Panc1 (cell line): ENCODE data around the gene TGFBRAP1. TPM values are rescaled to one million over a fixed set of nuclear protein-coding genes. Genes with fewer than 3 reads are reported as not detected.

ENCODE experiments used
- ATAC-seq: fragments of 200-7000 bp; cut with Tn5 transposase; 2 replicates; pipeline ENCODE4 v1.9.1; 2020; ENCODE audit warnings: mild to moderate bottlenecking, moderate library complexity
- BruUV-seq: library from RNA; stranded (reverse); fragments of 400-500 nt; replicated peaks from 2 replicates; lab custom pipeline; 2021; lab: Mats Ljungman, UMichigan
- CTCF ChIA-PET: fragments of 300-600 bp; sonication (Branson Sonifier 250); formaldehyde crosslinking; loops from one replicate; lab custom pipeline; 2022; ENCODE audit warnings: antibody characterized with exemption; lab: Charles Lee
- POLR2A ChIA-PET: fragments of 300-600 bp; sonication (Branson Sonifier 250); formaldehyde crosslinking; loops from one replicate; lab custom pipeline; 2022; ENCODE audit warnings: antibody characterized with exemption; lab: Charles Lee
- DNase-seq: peaks from one replicate; pipeline ENCODE4 v3.0.0-alpha.2; 2010; ENCODE audit warnings: low read depth, low spot score
- H3K27ac ChIP-seq: 2 replicates; pipeline ENCODE4 v1.5.1; 2011; ENCODE audit warnings: mild to moderate bottlenecking, low read length, inconsistent platforms
- H3K27me3 ChIP-seq: fragments of 200-500 bp; sonication (Bioruptor generic); 2 replicates; pipeline ENCODE4 v1.6.0; 2014; ENCODE audit warnings: low read length, inconsistent platforms; ENCODE audit not compliant: control insufficient read depth, insufficient read depth
- H3K36me3 ChIP-seq: fragments of 200-500 bp; sonication (Bioruptor generic); 2 replicates; pipeline ENCODE4 v1.5.1; 2014; ENCODE audit warnings: inconsistent platforms, mild to moderate bottlenecking, low read length, moderate library complexity; ENCODE audit not compliant: control insufficient read depth, insufficient read depth
- H3K4me1 ChIP-seq: 2 replicates; pipeline ENCODE4 v1.5.1; 2011; ENCODE audit warnings: inconsistent platforms, mild to moderate bottlenecking, low read length, moderate library complexity; ENCODE audit not compliant: control insufficient read depth, insufficient read depth
- H3K4me3 ChIP-seq, 2 experiments: 2 replicates each; pipeline ENCODE4 v1.5.1; 2011 to 2012; ENCODE audit warnings: low read depth in 2 of 2, low read length in 2 of 2, mild to moderate bottlenecking in 2 of 2, inconsistent platforms in 1 of 2, moderate library complexity in 1 of 2
- H3K9me3 ChIP-seq: fragments of 200-500 bp; sonication (Bioruptor generic); 2 replicates; pipeline ENCODE4 v1.5.1; 2014; ENCODE audit warnings: low read depth, mild to moderate bottlenecking, inconsistent platforms, low read length, moderate library complexity; ENCODE audit not compliant: control insufficient read depth, insufficient read depth
- POLR2AphosphoS5 ChIP-seq: IDR thresholded peaks from 2 replicates; pipeline ENCODE4 v1.6.1; 2012; ENCODE audit warnings: mild to moderate bottlenecking, low read depth, low read length, moderate library complexity
- REST ChIP-seq, 2 experiments: IDR thresholded peaks; 2 replicates each; pipeline ENCODE4 v1.6.1; 2011 to 2012; ENCODE audit warnings: low read depth in 2 of 2, control low read depth in 1 of 2, low read length in 1 of 2, mild to moderate bottlenecking in 1 of 2, moderate library complexity in 1 of 2; ENCODE audit not compliant: insufficient read depth in 1 of 2
- SIN3A ChIP-seq: IDR thresholded peaks from 2 replicates; pipeline ENCODE4 v1.6.1; 2012; ENCODE audit warnings: low read depth, mild to moderate bottlenecking, low read length, moderate library complexity, borderline replicate concordance; ENCODE audit not compliant: insufficient read depth
- TCF7L2 ChIP-seq: IDR thresholded peaks from 2 replicates; pipeline ENCODE4 v1.6.1; 2011; ENCODE audit warnings: mild to moderate bottlenecking, low read depth, low read length, inconsistent platforms
- in situ Hi-C: cut with HindIII; loops from 2 replicates; pipeline ENCODE4 v1.10.0; 2016; ENCODE audit warnings: low sequenced_read_pairs, low pct_unique_long_range_greater_than_20kb
- intact Hi-C: fragments of 100-400 bp; cut with micrococcal nuclease; formaldehyde crosslinking; loops from one replicate; pipeline ENCODE4 v1.10.0; 2022; ENCODE audit not compliant: unreplicated experiment
- total RNA-seq: library from RNA; stranded (reverse); gene quantifications from one replicate; pipeline ENCODE4 v1.2.1, GENCODE V29; 2021; ENCODE audit not compliant: unreplicated experiment
- TF ChIP-seq, protein P1 (sequence below): fragments of 450-650 bp; IDR thresholded peaks from 2 replicates; pipeline ENCODE4 v1.5.1; 2017; ENCODE audit warnings: mild to moderate bottlenecking

Gene TGFBRAP1
- total RNA-seq, 1 experiment from 2014 or later: 32.7 TPM

- Histone ChIP-seq H3K27ac (no peak overlapping the region), H3K9me3 (no peaks in the 10 kb centered on the region), H3K4me1 (no peaks in the 10 kb centered on the region), H3K36me3 (no peaks in the 10 kb centered on the region), H3K4me3 (no peak overlapping the region), H3K27me3 (no peaks in the 10 kb centered on the region)
- ChIA-PET POLR2A (interaction anchor here (0.6 kb wide), 1 partner anchor 154 kb away, joined by 7 read pairs; no protein-coding TSS in a partner anchor), CTCF (no interaction called here)
- TF ChIP-seq SIN3A (no peak), REST (IDR thresholded peaks at IDR 0.05; ENCODE audit: insufficient read depth in 1 of 2, low read depth in 2 of 2, low read length in 1 of 2) (no peak), TCF7L2 (no peak), POLR2AphosphoS5 (no peak)
- TF ChIP-seq, protein P1, sequence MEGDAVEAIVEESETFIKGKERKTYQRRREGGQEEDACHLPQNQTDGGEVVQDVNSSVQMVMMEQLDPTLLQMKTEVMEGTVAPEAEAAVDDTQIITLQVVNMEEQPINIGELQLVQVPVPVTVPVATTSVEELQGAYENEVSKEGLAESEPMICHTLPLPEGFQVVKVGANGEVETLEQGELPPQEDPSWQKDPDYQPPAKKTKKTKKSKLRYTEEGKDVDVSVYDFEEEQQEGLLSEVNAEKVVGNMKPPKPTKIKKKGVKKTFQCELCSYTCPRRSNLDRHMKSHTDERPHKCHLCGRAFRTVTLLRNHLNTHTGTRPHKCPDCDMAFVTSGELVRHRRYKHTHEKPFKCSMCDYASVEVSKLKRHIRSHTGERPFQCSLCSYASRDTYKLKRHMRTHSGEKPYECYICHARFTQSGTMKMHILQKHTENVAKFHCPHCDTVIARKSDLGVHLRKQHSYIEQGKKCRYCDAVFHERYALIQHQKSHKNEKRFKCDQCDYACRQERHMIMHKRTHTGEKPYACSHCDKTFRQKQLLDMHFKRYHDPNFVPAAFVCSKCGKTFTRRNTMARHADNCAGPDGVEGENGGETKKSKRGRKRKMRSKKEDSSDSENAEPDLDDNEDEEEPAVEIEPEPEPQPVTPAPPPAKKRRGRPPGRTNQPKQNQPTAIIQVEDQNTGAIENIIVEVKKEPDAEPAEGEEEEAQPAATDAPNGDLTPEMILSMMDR: no peak
- no peak for ATAC-seq
- DNase-seq: no peak
- intact Hi-C loops (no loop called here), in situ Hi-C loops (no loop called here)
- BruUV-seq: no TSS peak
Observed at GRCh38 chr2:105308382-105309146, 21.0 kb downstream of the TGFBRAP1 start.

GRCh38 chr2:105307962-105308361 lies 21.6 kb downstream of the TGFBRAP1 start:
- no peak overlapping the region for H3K4me3 ChIP-seq
- no peak for ATAC-seq
- in situ Hi-C loops: no loop called here
- ChIA-PET POLR2A (no interaction called here), CTCF (no interaction called here)
- no peak for TF ChIP-seq TCF7L2
- no peak for TF ChIP-seq SIN3A
- TF ChIP-seq, protein P1: no peak
- no peak for TF ChIP-seq REST (IDR thresholded peaks at IDR 0.05; ENCODE audit: insufficient read depth in 1 of 2, low read depth in 2 of 2, low read length in 1 of 2)
- no peak for TF ChIP-seq POLR2AphosphoS5
- H3K36me3 ChIP-seq: no peaks in the 10 kb centered on the region
- intact Hi-C loops: no loop called here
- DNase-seq: no peak
- no peaks in the 10 kb centered on the region for H3K4me1 ChIP-seq
- H3K27ac ChIP-seq: no peak overlapping the region
- no peaks in the 10 kb centered on the region for H3K27me3 ChIP-seq
- BruUV-seq: no TSS peak
- no peaks in the 10 kb centered on the region for H3K9me3 ChIP-seq
